HK-2 (cell line): ENCODE results near the gene PCYT2.

Experiments
- DNase-seq: peaks from one replicate; pipeline ENCODE4 v3.0.0-alpha.2; 2018; ENCODE audit not compliant: unreplicated experiment

PCYT2 gene

GRCh38 chr17:81901167-81902022 lies 9.8 kb downstream of the PCYT2 start:
- no peak for DNase-seq

DNA sequence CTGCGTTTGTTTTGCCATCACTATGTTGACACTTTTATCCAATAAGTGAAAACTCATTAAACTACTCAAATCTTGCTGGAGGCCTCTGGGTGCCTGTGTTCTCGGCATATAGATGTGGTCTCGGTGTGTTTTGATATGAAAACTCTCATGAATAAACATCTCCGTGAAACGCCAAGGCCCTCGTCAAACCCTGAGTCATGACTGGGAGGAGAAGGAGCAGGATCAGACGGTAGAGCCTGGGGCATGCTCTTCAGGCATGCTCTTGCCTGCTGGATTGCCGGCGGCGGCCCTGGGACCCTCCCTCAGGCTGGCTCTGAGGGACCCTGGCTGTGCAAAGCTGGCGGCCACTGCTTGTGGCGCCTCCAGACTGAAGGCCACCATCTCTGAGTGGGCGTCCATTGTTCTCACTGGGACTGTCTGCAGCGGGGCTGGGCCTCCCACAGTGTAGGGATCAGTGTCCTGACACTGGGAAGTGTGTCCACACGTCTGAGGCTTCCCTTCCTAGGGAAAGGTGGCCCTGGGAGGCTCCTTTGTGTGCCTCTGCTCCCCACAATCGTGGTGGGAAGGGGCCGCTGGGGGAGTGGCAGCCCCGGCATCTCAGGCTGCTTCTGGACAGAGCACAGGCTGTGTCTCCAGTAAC lies 10.9 kb downstream of the PCYT2 start:
- DNase-seq: no peak

DNA sequence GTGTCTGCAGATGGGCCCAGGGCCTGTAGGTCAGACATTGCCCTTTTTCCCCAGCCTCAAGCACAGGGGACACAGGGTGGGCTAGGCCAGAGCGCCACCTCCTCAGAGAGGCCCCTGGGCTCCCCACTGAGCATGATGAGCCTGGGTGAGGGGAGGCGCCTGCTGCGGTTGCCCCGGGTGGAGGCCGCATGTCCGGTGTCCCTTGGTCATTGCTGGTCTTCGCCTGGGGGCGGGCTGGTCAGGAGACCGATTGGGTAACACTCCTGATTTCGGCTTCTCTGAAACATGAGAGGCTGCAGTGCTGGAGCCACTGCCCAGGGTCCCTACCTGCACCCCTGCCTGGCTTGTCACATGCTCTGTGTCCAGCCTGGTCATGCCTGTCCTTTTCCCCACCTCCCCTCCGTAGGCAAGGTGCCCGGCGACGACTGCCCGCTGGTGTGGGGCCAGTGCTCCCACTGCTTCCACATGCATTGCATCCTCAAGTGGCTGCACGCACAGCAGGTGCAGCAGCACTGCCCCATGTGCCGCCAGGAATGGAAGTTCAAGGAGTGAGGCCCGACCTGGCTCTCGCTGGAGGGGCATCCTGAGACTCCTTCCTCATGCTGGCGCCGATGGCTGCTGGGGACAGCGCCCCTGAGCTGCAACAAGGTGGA lies 11.6 kb downstream of the PCYT2 start:
- DNase-seq: no peak

DNA sequence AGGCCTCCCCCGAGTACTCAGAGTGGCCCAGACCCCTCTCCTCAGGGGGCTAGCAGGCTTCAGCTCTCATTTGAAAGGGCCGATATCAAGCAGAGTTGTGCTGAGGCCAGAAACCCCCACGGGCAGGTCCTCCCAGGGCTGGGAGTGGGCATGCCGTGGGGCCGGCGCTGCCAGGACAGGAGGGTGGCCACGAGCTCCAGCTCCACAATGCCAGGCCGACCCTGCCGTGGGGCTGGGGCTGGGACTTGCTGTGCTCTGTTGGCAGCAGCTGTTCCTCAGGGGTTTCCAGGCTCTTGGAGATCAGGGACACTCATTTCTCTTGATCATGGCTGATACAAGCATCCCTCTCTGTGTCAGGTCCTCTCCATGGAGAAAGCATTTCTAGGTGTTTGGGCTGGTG lies 12.3 kb downstream of the PCYT2 start:
- DNase-seq: no peak

GRCh38 chr17:81898029-81898866 lies 13.0 kb downstream of the PCYT2 start:
- DNase-seq: peak; percentile 41

DNA sequence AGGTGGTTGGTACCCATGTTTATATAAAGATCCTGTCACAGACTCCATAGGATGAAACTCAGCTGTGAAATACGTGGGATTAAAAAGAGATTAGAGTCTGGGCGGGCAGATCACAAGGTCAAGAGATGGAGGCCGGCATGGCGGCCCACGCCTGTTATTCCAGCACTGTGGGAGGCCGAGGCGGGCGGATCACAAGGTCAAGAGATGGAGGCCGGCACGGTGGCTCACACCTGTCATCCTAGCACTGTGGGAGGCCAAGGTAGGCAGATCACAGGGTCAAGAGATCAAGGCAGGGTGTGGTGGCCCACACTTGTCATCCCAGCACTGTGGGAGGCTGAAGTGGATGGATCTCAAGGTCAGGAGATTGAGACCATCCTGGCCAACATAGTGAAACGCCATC lies 15.8 kb downstream of the PCYT2 start:
- DNase-seq: no peak

DNA sequence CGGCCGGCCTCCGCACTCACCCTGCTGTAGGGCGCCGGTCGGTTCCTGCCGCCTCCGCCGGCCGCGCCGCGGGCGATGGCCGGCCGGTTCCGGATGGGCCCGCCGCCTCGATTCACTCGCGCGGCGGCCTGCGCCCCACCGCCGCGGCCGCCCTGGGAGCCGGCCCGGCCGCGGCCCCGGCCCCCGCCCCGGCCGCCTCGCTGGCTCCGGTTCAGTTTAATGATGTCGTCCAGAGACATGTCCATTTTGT lies 20.0 kb downstream of the PCYT2 start:
- no peak for DNase-seq

DNA sequence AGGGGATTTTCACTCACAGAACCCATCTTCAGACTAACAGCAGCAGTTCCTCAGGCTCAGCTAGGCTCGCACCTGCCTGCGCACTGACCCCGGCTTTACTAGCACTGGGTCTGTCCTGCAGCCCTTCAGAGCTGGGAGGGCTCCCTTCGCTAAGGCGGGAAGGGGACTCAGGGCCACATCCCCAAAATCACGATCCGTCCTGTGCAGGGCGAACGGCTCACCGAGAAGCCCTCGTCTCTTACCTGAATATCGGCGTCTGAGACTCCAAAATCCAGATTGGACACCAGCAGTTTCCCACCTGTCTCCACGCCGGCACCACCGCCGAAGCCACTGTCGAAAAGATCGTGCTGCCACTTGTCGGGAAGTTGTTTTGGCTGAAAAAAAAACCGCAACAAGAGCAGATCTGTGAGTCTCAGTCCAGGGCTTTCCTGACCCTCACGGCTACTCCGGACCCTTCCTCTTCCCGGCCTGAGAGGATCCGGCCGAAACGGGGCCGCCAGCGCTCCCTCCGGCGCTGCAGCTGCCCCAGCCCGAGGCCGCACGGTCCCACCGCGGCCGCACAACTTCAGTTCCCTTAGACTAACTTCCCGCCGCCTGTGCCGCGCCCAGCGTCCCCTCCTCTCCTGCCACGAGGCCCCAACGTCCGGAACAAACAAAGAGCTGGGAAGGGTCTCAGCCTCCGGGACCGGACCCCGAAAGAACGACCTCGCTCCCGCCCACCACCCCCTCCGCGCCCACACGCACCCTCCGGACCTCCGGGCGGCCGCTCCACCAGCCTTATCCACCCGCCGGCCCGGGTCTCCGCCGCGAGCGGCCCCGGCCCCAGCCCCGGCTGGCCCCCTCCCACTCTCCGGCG lies 20.5 kb downstream of the PCYT2 start:
- no peak for DNase-seq

DNA sequence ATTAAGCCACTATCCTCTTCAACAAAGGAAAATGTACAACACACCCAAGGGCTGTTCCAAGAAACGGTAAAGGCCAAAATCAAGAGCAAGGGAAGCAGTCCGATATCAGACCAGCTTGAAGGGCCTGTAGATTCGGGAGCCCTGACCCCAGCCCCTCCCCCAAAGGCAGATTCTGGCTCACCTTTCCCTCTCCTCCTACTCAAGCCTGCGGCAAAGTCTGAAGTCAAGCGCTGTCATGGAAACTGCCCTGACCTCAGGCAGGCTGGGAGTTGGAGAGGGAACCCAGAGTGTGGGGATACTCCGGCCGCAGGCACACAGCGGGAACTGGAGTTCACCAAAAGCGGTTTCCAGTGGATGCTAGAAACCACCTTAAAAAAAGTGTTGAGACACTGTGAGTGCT lies 21.6 kb downstream of the PCYT2 start:
- DNase-seq: no peak

DNA sequence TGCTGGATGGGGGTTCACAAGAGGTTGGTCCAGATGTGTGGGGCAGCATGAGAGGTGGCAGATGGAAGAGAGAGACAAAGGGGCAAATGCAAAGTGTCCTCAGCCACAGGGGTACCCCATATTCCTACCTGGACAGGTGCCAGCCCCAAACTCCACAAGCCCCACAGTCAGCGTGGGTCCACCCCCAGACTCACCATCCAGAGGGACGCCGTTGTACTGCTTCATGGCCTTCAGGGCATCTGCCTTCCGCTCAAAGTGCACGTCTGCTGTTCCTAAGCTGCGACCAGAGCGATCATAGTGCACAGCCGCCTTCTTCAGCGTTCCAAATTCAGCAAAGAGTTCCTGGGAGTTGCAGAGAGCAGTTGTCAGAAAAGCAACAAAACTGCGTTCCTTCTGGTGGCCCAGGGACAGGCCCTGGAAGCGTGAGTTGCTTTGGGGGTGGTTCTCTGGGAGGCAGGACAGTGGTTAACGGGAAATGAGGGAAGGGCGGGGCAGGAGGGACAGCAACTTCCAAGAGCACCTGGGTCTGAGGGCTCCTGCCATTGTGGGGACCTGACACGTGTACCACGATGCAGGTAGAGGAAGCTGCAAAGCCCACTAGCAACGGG lies 22.1 kb downstream of the PCYT2 start:
- DNase-seq: no peak

DNA sequence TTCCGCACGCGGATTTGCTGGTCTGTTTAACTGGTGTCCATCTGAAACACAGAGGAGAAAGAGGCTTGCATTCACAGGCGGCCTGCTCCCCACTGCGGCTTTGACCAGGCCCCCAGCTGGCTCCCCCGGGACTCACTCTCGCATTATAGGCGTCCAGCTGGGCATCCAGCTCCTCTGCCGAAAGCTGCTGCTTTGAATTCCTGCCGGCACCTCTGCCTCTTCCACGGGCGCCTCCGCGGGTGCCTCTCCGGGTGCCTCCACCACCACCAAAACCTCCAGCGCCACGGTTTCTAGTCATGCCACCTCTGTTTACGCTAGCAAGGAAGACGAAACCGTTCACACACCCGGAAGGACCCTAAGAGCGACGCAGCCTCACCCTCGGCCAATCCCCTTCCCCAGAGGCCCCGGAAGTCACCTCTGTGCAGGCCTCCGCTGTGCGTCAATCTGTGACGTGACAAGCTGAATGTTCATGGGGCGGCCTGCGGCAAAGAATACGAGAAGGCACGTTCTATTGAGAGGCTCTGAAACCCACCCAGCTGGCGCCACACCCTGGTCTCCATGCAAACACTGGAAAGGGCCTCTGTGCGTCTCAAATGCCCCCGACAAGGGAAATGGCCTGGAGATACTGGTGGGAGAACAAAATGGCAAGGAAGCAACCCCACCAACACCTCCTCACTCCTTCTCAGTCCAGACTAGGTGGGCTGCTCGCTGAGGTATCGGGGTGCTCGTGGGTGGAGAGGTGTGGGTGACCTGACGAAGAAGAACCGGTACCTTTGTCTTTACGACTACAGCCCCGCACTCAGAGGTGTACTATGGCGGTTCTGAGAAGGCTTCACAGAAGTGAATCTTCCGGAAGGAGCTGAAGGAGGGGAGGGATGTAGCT lies 22.9 kb downstream of the PCYT2 start:
- DNase-seq: no peak

DNA sequence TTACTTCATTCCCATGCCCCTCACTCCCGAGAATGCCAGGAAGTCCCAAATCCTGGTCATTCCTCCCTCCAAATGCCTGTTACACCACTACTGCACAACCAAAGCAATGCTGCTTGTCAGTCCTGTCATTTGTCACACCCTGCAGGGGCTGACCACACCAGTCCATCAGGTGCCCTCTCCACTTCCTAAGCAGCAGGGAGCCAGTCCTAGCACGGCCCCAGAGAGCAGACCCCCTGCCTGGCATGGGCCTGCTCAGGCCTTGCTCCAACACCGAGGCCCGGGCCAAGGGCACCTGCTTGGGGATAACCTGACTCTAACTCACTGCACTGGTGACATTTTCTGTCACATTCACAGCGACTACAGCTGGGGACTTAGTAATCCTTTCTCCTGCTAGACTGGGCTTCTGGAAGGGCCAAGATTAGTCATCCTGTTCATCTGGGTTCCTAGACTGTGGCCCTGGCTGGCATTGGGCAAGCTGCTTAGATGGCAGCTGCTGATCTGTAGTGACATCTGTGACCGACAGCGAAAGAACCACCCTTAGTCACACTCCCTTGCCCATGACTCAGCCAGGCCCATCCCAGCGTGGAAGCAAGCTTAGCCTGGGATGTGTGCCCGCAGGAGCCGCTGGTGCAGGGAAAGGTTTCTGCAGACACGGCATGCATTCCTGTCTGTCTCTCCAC lies 25.2 kb downstream of the PCYT2 start:
- peak; percentile 91 for DNase-seq

GRCh38 chr17:81885454-81885853 lies 25.7 kb downstream of the PCYT2 start:
- no peak for DNase-seq

- DNase-seq: no peak
These were observed 26.2 kb downstream of the PCYT2 start for GRCh38 chr17:81884968-81885367.

DNA sequence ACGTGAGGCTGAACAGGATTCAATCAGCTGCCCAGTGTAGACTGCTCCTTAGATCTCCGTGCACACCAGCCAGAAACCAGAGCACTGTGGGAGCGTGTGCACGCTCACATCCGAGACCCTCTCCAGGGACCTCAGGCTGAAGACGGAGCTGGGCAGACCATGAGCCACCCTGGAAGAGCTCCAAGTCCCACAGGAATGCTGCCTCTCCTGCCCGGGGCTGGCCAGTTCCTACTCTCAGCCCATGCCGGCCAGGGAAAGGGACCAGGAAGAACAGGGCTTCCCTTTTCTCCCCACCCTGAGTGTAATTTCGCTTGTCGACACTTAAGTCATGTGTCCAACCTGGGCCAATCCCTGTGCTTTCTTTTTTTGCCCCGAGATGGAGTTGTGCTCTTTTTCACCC lies 26.7 kb downstream of the PCYT2 start:
- no peak for DNase-seq

DNA sequence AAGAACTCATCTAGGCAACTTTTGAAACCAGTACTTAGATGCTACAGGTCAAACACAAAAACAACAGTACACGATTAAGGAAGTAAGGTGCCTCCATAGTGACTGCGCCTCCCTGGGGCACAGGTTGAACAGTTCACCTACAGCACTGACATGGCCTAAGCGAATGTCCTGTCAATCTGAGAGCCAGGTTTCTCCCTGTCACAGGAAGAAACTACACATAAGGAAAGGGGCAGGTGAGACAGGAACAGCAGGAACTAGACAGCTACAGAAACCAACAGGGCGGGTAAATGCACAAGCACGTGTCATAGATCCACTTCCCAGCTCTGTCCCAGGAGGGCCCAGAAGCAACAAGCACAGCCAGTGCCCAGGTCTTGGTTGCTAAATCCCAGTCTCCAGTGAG lies 32.1 kb downstream of the PCYT2 start:
- DNase-seq: no peak

DNA sequence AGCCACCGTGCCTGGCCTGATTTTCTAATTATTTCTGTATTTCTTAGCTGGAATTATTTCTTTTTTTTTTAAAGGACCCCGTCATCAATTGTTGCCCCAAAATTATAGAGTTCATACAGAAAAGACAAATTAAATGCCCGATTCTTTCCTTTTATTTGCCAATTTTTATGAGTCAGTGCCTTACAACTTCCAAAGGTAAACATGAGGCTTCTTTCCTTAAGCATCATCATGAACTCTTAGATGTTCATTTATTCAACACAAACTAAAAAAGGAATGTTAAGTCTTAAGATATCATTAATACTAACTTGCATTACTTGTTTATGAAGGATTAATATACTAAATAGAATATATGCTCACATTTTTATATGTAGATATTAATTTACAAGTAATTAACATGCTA lies 32.9 kb downstream of the PCYT2 start:
- DNase-seq: no peak

DNA sequence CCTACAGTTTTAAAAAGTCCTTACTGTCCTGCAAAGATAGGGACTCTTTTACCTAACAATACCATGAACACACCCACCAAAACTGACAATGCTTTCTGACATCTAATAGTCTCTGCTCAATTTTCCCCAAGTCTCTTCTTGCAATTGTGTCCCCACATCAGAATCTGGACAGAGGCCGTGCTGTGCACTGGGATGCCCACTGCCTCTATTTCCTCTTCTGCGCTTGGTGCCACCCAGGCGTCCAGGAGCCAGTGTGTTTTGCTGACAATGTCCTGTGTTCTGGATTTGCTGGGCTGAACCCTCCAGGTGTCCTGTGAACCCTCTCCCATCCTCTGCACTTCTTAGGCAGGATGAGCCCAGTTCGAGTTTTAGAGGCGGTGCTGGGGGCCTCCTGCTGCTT lies 33.6 kb downstream of the PCYT2 start:
- no peak for DNase-seq
